B cell (primary cell): Measurements from ENCODE around the gene COL21A1. TPM values are rescaled to one million over a fixed set of nuclear protein-coding genes. Genes with fewer than 3 reads are reported as not detected.

Source experiments
- ATAC-seq: fragments of 200-7000 bp; cut with Tn5 transposase; one replicate; pipeline ENCODE4 v1.10.0; 2021; ENCODE audit warnings: low read depth, mild to moderate bottlenecking, moderate number of reproducible peaks, moderate library complexity
- CTCF ChIA-PET: fragments of 350-600 bp; sonication (Branson Sonifier 250); formaldehyde crosslinking; loops from one replicate; lab custom pipeline; 2021; ENCODE audit warnings: antibody characterized with exemption, inconsistent platforms; lab: Charles Lee
- POLR2A ChIA-PET: fragments of 350-600 bp; sonication (Branson Sonifier 250); formaldehyde crosslinking; loops from one replicate; lab custom pipeline; 2021; ENCODE audit warnings: antibody characterized with exemption; lab: Charles Lee
- DNase-seq: peaks from one replicate; pipeline ENCODE4 v3.0.0; 2013
- H2AFZ ChIP-seq: 2 replicates; pipeline ENCODE4 v1.6.1; 2012; ENCODE audit warnings: mild to moderate bottlenecking, low read depth, low read length; ENCODE audit not compliant: insufficient read depth, poor library complexity, severe bottlenecking
- H3K27ac ChIP-seq, 2 donors: 1 replicate in 1 of 2; 2 replicates in 1 of 2; pipeline ENCODE4 v1.5.1; 2012 to 2013; ENCODE audit warnings: low read length in 2 of 2, mild to moderate bottlenecking in 2 of 2, moderate library complexity in 1 of 2
- H3K27me3 ChIP-seq, 4 experiments: fragments of 200-600 bp in 1 of 4; sonication (generic) in 1 of 4; replicated peaks in 1 of 4; 1 replicate in 2 of 4; 2 replicates in 2 of 4; pipeline versions ENCODE4 v1.6.1 to v1.7.0; 2013 to 2016; ENCODE audit warnings: low read length in 3 of 4, mild to moderate bottlenecking in 2 of 4, mixed read lengths in 1 of 4, moderate library complexity in 1 of 4; ENCODE audit not compliant: insufficient read depth in 4 of 4, control insufficient read depth in 3 of 4; ENCODE audit errors: control extremely low read depth in 1 of 4
- H3K36me3 ChIP-seq, 2 experiments: replicated peaks in 1 of 2; 1 replicate in 1 of 2; 2 replicates in 1 of 2; pipeline versions ENCODE4 v1.6.1 to v1.7.1; 2013; ENCODE audit warnings: low read length in 1 of 2; ENCODE audit not compliant: insufficient read depth in 2 of 2, control insufficient read depth in 1 of 2; ENCODE audit errors: control extremely low read depth in 1 of 2, extremely low read depth in 1 of 2
- H3K4me1 ChIP-seq, 2 donors: fragments of 200-600 bp in 1 of 2; sonication (generic) in 1 of 2; 1 replicate in 1 of 2; 2 replicates in 1 of 2; pipeline versions ENCODE4 v1.5.1 to v1.6.1; 2013 to 2017; ENCODE audit warnings: low read length in 2 of 2; ENCODE audit not compliant: control insufficient read depth in 2 of 2, insufficient read depth in 2 of 2
- H3K4me2 ChIP-seq: replicated peaks from 2 replicates; pipeline ENCODE3; 2012; ENCODE audit warnings: mild to moderate bottlenecking, low read depth, low read length; ENCODE audit not compliant: poor library complexity, severe bottlenecking
- H3K4me3 ChIP-seq, 5 experiments: fragments of 200-600 bp in 1 of 5; sonication (generic) in 1 of 5; 1 replicate in 3 of 5; 2 replicates in 2 of 5; pipeline versions ENCODE4 v1.5.1 to v1.7.0; 2011 to 2016; ENCODE audit warnings: low read length in 4 of 5, mild to moderate bottlenecking in 4 of 5, low read depth in 2 of 5, control low read depth in 1 of 5, moderate library complexity in 1 of 5; ENCODE audit not compliant: insufficient read depth in 1 of 5; ENCODE audit errors: control extremely low read depth in 1 of 5, extremely low read depth in 1 of 5
- H3K79me2 ChIP-seq: fragments of 200-600 bp; sonication (generic); one replicate; pipeline ENCODE4 v1.6.0; 2016; ENCODE audit warnings: low read length; ENCODE audit not compliant: control insufficient read depth, insufficient read depth
- H3K9ac ChIP-seq: fragments of 200-600 bp; sonication (generic); 2 replicates; pipeline ENCODE4 v1.6.1; 2017; ENCODE audit warnings: mild to moderate bottlenecking, low read length, moderate library complexity
- H3K9me3 ChIP-seq, 3 donors: one replicate each; pipeline versions ENCODE4 v1.6.1 to v1.7.1; 2013; ENCODE audit warnings: low read length in 2 of 3; ENCODE audit not compliant: control insufficient read depth in 2 of 3, insufficient read depth in 1 of 3; ENCODE audit errors: control extremely low read depth in 1 of 3
- H4K20me1 ChIP-seq: 2 replicates; pipeline ENCODE4 v1.6.0; 2012; ENCODE audit warnings: mild to moderate bottlenecking, low read length; ENCODE audit not compliant: insufficient read depth, control insufficient read depth, poor library complexity, severe bottlenecking
- H3K27ac Mint-ChIP-seq: one replicate; pipeline ENCODE4 v1.8.0; 2021; ENCODE audit warnings: mixed read lengths
- H3K27me3 Mint-ChIP-seq: one replicate; pipeline ENCODE4 v1.8.0; 2021; ENCODE audit warnings: mixed read lengths
- H3K4me1 Mint-ChIP-seq: one replicate; pipeline ENCODE4 v1.8.0; 2021; ENCODE audit warnings: mixed read lengths
- H3K4me3 Mint-ChIP-seq: one replicate; pipeline ENCODE4 v1.8.0; 2021; ENCODE audit warnings: mixed read lengths
- H3K9me3 Mint-ChIP-seq: one replicate; pipeline ENCODE4 v1.8.0; 2022; ENCODE audit warnings: mixed read lengths; ENCODE audit not compliant: insufficient read depth
- EZH2 ChIP-seq: IDR thresholded peaks from 2 replicates; pipeline ENCODE4 v1.6.1; 2012; ENCODE audit warnings: borderline replicate concordance, low read depth, mild to moderate bottlenecking, moderate library complexity, low read length; ENCODE audit not compliant: insufficient read depth, poor library complexity, severe bottlenecking
- WGBS: methylation state at CpG from one replicate; pipeline ENCODE4 v1.1.5; 2013; ENCODE audit warnings: missing lambda C conversion rate; ENCODE audit not compliant: insufficient coverage; 5-methylcytosine and 5-hydroxymethylcytosine counted together
- intact Hi-C: fragments of 100-400 bp; cut with micrococcal nuclease; formaldehyde crosslinking; loops from one replicate; pipeline ENCODE4 v1.10.0; 2022
- polyA plus RNA-seq: library from polyadenylated mRNA; depleted of rRNA; stranded (reverse); fragments of >200 nt; gene quantifications from 2 replicates; pipeline ENCODE4 v1.2.3, GENCODE V29; 2012
- total RNA-seq, 2 donors: library from RNA; stranded (reverse); fragments of 120-200 nt in 1 of 2; gene quantifications; 1 replicate in 1 of 2; 2 replicates in 1 of 2; pipeline versions ENCODE4 v1.2.3 to v1.2.4, GENCODE V29; 2013 to 2022
- TF ChIP-seq, protein P1 (sequence below): fragments of 200-600 bp; IDR thresholded peaks from one replicate; pipeline ENCODE4 v1.8.0; 2022; ENCODE audit warnings: antibody characterized with exemption, mild to moderate bottlenecking

The COL21A1 gene
- total and polyA plus RNA-seq, 2 donors (not counting 1 experiment from before 2014, with no cell fraction given), result not detected

GRCh38 chr6:56279331-56280080 is 32.1 kb upstream of the COL21A1 start:
- Mint-ChIP-seq H3K27ac (no peak overlapping the region), H3K9me3 (peaks cover 4% of the 10 kb centered on the region), H3K4me3 (no peak overlapping the region), H3K27me3 (no peaks in the 10 kb centered on the region), H3K4me1 (no peaks in the 10 kb centered on the region)
- POLR2A ChIA-PET, result no interaction called here
- intact Hi-C loops, result no loop called here
- no peak overlapping the region for H3K4me2 ChIP-seq
- H3K4me1 ChIP-seq, result no peaks in the 10 kb centered on the region
- H2AFZ ChIP-seq, result no peak overlapping the region
- no peaks in the 10 kb centered on the region for H3K9me3 ChIP-seq
- H3K27ac ChIP-seq, result no peak overlapping the region
- no peaks in the 10 kb centered on the region for H3K79me2 ChIP-seq
- no peak overlapping the region for H3K4me3 ChIP-seq
- H3K36me3 ChIP-seq, result no peaks in the 10 kb centered on the region
- ATAC-seq (no peak), DNase-seq (no peak)
- no CpG with 5 or more reads among the region's 1 CpG for WGBS
- no peaks in the 10 kb centered on the region for H4K20me1 ChIP-seq
- TF ChIP-seq, protein P1, sequence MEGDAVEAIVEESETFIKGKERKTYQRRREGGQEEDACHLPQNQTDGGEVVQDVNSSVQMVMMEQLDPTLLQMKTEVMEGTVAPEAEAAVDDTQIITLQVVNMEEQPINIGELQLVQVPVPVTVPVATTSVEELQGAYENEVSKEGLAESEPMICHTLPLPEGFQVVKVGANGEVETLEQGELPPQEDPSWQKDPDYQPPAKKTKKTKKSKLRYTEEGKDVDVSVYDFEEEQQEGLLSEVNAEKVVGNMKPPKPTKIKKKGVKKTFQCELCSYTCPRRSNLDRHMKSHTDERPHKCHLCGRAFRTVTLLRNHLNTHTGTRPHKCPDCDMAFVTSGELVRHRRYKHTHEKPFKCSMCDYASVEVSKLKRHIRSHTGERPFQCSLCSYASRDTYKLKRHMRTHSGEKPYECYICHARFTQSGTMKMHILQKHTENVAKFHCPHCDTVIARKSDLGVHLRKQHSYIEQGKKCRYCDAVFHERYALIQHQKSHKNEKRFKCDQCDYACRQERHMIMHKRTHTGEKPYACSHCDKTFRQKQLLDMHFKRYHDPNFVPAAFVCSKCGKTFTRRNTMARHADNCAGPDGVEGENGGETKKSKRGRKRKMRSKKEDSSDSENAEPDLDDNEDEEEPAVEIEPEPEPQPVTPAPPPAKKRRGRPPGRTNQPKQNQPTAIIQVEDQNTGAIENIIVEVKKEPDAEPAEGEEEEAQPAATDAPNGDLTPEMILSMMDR, result no peak
- TF ChIP-seq EZH2, result no peak
- no peaks in the 10 kb centered on the region for H3K27me3 ChIP-seq
- no peak overlapping the region for H3K9ac ChIP-seq
- CTCF ChIA-PET, result no interaction called here

DNA sequence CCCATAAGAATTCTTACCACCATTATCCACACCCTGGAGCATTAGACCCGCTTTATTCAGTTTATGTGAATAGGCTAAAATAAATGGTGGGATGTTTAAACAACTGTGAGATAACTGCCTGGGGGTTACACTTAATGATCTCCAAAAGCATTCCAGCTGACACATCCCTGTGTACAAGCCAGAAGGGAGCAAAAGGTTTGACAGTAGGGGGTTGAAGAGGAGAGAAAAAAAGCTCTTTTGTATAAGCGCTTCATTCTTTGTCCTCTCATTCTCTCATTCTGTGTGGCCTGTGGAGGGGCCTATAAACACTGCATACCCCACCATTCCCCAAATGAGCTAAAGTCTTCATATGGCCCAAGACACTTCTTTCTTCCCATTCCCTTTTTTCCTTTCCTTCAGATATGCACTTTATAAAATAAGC is 30.8 kb upstream of the COL21A1 start:
- Histone ChIP-seq H4K20me1 (no peaks in the 10 kb centered on the region), H3K27ac (no peak overlapping the region), H3K9ac (no peak overlapping the region), H3K36me3 (no peaks in the 10 kb centered on the region), H3K79me2 (no peaks in the 10 kb centered on the region), H3K27me3 (no peaks in the 10 kb centered on the region), H3K4me1 (no peaks in the 10 kb centered on the region), H3K9me3 (no peaks in the 10 kb centered on the region), H3K4me3 (no peak overlapping the region), H3K4me2 (no peak overlapping the region), H2AFZ (no peak overlapping the region)
- ChIA-PET CTCF (no interaction called here), POLR2A (no interaction called here)
- H3K9me3 Mint-ChIP-seq, result peaks cover 6% of the 10 kb centered on the region
- H3K4me3 Mint-ChIP-seq, result no peak overlapping the region
- no CpG with 5 or more reads among the region's 2 CpGs for WGBS
- no peak overlapping the region for H3K27ac Mint-ChIP-seq
- H3K27me3 Mint-ChIP-seq, result no peaks in the 10 kb centered on the region
- H3K4me1 Mint-ChIP-seq, result no peaks in the 10 kb centered on the region
- no peak for DNase-seq
- no peak for ATAC-seq
- TF ChIP-seq, protein P1, result no peak
- TF ChIP-seq EZH2, result no peak
- intact Hi-C loops, result no loop called here
